Measurements from ENCODE around the gene TMPRSS6.

Gene TMPRSS6

DNA sequence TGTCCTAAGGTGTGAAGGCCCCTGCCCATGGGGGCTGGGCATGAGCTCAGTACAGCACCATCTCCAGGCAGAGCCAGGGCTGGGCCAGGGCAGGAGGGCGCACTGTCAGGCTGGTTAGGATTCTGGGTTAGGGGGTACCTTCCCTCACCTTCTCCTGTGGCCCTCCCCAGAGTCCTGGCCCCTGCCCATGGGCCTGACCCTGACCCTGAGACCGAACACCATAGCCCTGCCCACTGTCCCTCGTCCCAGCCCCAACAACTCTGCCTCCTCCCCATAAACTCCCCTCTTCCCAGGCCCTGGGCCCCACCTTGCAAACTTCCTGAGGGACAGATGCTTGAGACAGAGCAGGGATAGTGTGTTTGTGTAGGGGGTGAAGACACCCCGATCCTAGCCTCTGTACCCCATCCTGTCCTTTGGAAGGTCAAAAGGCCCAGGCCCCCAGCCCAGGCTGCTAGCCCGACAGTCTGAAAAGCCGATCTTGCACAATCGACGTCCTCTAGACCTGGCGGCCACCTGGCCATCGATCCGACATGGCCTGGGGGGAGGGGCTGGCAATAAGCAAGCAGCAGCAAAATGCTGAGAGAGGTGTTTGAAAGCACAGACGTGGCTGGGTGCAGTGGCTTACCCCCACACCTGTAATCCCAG lies 2.7 kb upstream of the TMPRSS6 start:
- DNase-seq, result no peak

GRCh38 chr22:37111156-37111717 lies 1.7 kb upstream of the TMPRSS6 start:
- DNase-seq, result no peak

GRCh38 chr22:37107816-37108621 lies 1.5 kb downstream of the TMPRSS6 start:
- no peak for DNase-seq

- no peak for DNase-seq
Observed at GRCh38 chr22:37105990-37106389, 3.5 kb downstream of the TMPRSS6 start.

- DNase-seq, result no peak
Observed at GRCh38 chr22:37105154-37105553, 4.4 kb downstream of the TMPRSS6 start.

DNA sequence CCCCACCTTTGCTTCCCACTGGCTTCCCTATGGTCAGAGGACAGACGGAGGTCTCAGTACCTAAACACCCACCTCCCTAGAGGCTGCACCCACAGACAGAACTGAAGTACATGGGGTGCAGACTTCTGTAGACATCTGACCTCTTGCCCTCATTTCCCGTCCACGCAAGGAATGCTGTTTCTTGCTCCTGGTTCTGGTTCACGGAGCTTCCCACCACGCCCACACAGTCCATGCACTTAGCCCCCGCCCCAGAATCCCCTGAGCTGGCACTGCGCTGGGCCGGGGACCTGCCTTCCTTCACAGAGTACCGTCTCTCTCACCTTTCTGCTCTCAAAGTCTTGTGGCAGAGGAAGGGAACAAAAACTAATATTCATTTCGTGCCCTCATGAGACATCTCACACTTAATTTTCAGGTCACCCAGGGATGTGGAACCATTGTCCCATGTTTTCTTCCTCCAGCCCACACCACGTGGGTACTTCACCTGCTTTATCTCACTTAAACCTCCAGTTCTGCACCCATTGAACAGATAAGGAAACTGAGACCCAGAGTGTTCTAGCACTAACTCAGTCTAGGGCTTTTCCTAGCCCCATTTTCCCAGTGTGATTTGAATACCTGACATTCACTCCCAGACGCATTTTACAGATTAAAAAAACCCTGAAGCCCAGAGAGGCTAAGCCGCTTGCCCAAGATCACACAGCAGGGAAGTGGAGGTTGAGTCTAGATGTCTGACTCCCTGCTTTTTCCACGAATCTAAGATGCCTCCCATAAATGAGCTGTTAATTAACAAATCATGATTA lies 5.7 kb downstream of the TMPRSS6 start:
- no peak for DNase-seq

DNA sequence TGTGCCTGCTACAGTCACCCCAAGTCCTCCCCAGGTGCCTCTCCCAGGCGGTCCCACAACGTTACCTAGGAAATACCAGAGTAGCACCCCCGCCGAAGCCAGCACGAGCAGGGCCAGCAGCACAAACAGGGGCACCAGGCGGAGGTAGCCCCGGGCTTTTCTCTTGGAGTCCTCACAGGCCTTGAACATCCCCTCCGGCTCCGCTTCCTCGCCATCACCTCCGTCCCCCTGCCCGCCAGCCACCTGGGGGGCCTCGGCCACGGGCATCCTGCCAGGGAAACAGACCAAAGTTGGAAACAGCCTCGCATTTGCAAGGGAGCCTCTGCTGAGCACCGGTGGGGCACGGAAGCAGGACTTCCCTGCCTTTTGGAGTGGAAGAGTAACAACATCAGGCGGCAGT lies 6.4 kb downstream of the TMPRSS6 start:
- no peak for DNase-seq

- no peak for DNase-seq
Observed at GRCh38 chr22:37101311-37102066, 8.0 kb downstream of the TMPRSS6 start.

GRCh38 chr22:37100589-37101127 lies 8.9 kb downstream of the TMPRSS6 start:
- DNase-seq, result no peak

DNA sequence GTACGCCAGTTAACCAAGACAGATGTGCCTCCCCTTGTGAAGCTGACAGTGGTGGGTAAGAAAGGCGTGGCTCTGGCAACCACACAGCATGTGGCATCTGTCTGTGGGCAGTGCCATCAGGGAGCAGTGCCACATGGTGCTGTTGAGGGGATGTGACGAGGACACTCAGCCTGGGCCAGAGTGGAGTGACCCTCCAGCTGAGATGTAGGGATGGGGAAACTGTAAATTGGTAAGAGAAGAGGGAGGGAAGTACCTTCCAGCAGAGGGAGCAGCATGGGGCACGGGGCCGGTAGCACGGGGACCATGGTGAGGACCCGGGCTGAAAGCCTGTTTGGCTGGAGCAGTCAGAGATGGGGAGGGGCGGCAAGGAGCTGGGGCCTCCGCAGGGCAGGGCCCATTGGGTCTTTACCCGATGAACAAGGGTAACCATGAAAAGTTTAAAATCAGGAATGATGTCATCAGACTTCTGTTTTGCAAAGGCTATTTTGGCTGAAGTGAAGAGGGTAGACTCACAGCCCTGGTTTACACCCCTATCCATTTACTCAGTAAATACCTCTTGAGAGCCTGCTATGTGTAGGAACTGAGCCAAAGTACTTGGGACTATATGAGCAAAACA lies 10.4 kb downstream of the TMPRSS6 start:
- DNase-seq, result no peak

DNA sequence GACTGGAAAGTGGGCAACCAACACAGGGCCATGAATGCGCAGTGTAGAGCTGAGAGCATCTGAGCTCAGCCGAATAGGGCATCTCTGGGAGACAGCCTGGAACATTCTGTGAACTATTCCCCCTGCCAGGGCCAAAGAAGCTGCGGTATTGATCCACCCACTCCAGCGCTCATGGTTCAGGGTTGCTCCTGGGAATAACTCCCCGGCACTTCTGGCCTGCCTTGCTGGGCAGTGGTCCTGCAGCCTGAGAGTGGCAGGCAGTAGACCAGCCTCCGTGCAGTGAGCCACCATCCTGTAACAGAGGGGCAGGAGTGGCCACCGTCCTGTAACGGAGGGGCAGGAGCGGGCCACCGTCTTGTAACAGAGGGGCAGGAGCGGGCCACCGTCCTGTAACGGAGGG lies 12.2 kb downstream of the TMPRSS6 start:
- DNase-seq, result no peak

DNA sequence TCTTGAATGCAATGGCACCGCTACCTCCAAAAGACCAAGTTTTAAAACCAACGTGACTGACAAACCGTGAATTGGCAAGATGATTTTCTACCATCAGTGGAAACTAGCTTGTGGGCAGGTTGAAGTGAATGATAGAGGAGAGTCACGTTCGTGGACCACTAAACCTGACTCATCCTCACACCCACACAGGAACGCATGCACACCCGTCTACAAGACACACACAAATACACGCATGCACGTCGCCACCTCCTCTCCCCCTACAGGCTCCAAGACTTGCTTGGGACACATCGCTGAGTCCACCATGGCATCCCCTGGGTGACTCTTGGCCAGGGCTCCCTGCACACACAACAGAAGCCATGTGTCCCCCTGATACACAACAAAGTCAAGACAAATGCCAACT lies 14.4 kb downstream of the TMPRSS6 start:
- no peak for DNase-seq

DNA sequence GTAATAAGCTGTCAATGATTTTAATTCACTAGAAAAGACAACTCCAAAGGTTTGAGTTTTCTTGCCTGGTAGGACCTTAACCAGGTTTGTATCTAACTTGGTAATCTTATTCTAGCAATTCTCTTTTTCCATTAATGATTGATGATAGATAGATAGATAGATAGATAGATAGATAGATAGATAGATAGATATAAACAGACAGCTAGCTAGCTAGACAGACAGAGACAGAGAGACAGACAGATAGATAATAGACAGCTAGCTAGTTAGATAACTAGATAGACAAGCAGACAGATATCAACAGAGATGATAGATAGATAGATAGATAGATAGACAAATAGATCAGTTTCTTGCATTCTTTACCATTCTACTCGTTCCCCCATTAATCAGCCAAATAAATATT lies 15.3 kb downstream of the TMPRSS6 start:
- DNase-seq, result no peak

DNA sequence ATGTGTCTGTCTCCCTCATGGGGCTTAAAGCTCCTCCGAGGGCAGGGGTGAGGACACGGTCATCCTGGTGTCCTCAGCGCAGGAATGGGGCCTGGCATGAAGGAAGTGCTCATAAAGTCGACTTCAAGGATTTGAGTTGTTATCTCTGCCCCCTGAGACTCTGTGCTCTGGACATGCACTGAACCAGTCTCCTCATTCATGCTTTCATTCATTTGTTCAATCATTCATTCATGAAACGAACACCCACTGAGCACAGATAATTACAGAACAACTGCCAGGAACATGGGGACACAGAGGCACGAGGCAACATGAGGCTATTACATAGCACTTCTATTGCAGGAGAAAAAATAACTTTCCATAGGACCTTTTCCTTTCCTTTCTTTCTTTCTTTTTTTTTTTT lies 16.5 kb downstream of the TMPRSS6 start:
- no peak for DNase-seq

DNA sequence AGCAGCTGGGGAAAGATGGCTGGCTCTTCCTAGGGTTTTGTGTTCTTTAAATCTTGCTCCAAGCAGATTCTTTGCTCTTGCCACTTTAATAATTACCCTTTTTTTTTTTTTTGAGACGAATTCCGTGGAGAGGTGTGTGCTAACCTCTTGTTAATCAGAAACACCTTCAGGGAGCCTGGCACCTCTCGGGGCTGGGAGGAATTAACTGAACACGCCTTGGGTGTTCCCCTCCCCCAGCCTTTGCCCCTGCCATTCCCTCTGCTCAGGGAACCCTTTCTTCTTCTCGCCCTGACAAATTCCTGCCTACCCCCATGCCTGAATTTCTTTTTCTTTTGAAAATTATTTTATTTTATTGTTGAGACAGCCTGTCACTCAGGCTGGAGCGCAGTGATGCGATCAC lies 17.5 kb downstream of the TMPRSS6 start:
- no peak for DNase-seq

- DNase-seq, result no peak
Observed at GRCh38 chr22:37090920-37091695, 18.4 kb downstream of the TMPRSS6 start.

DNA sequence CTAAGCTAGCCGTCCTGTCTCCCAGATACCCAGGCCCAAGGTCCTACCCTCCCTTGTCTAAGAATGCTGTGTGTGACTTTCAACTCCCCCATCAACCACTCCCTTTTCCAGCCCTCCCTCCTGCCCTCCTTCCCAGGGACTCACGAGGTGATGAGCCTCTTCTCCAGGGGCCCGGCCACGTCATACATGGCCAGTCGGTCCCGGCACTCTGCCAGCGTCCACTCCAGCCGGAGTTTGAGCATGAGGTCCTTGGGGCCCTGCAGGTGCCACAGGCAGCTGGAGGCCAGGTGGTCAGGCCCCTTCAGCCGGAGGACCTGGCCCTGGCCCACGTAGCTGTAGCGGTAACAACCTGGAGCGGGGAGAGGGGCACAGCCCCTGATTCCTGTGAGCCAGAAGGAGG lies 20.1 kb downstream of the TMPRSS6 start:
- no peak for DNase-seq

- no peak for DNase-seq
Observed at GRCh38 chr22:37088750-37089408, 20.6 kb downstream of the TMPRSS6 start.

DNA sequence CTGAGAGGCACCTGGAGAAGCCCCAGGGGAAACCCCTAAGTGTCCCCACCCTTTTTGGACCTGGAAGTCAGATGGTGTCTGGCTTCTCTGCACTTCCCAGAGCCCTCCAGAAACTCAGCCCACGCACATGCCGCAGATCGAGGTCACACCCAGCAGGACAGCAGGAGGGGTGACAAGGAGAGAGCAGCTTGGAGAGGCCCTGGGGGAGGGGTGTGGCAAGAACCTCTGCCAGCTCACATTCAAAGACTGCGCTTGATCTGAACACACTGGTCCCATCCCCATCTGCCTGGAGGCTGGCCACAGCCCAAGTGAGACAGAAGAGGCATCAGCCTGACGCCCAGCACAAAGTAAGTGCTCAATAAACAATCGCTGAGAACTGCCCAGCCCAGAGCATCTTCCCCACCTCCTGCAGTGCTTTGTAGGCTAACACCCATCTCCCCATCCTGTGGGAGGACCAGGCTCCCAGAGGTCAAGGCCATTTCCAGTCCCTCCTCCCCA lies 21.4 kb downstream of the TMPRSS6 start:
- no peak for DNase-seq

DNA sequence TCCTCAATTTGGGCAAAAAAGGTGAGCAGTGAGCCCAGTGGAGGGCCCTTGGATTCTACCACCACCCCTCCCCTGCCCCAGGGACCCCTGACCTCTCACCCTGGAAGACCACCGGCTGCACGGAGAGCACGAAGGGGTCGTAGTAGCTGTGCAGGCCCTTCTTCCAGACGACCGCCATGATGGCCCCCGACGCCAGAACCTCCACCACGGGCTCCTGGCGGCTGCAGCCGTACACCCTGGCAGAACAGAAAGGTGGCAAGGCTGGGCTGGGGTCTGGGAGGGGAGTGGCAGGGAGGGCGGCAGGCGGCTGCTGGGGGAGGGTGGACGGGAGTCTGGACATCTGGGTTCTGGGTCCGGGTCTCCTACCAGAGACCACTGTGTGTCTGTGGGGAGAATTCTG lies 23.3 kb downstream of the TMPRSS6 start:
- DNase-seq, result no peak
